Measurements from ENCODE around the gene FKBP2.

Gene FKBP2

GRCh38 chr11:64219755-64220154 is 21.1 kb upstream of the FKBP2 start:
- no peak for DNase-seq

GRCh38 chr11:64220271-64220670 is 20.6 kb upstream of the FKBP2 start:
- no peak for DNase-seq

- no peak for DNase-seq
These were observed 20.1 kb upstream of the FKBP2 start for GRCh38 chr11:64220798-64221197.

GRCh38 chr11:64222651-64223000 is 18.3 kb upstream of the FKBP2 start:
- DNase-seq = no peak

- peak; percentile 18 to 69 for DNase-seq
These were observed 17.8 kb upstream of the FKBP2 start for GRCh38 chr11:64223001-64223651.

GRCh38 chr11:64224151-64224890 is 16.6 kb upstream of the FKBP2 start:
- no peak for DNase-seq

GRCh38 chr11:64224891-64225607 is 15.8 kb upstream of the FKBP2 start:
- no peak for DNase-seq

GRCh38 chr11:64225608-64226506 is 15.0 kb upstream of the FKBP2 start, which contains the start of the genes NUDT22 and TRPT1:
Gene NUDT22, plus strand, starts transcription at chr11:64226274. Its CDS starts 379 bp downstream, at chr11:64226653.
Gene TRPT1, minus strand, starts transcription at chr11:64226186. Its CDS starts 326 bp downstream, at chr11:64225860.
- DNase-seq = peak; percentile 64 to 94

- peak in 1 of 2 experiments; percentile 67 for DNase-seq
These were observed 14.3 kb upstream of the FKBP2 start for GRCh38 chr11:64226507-64227051.

GRCh38 chr11:64227405-64227956 is 13.4 kb upstream of the FKBP2 start:
- DNase-seq = no peak

- no peak for DNase-seq
These were observed 11.7 kb upstream of the FKBP2 start for GRCh38 chr11:64229090-64229743.

- no peak for DNase-seq
These were observed 11.1 kb upstream of the FKBP2 start for GRCh38 chr11:64229744-64230170.

GRCh38 chr11:64230171-64230984 is 10.5 kb upstream of the FKBP2 start, which contains the start of gene DNAJC4:
Gene DNAJC4, plus strand, starts transcription at chr11:64230548. Its CDS starts 307 bp downstream, at chr11:64230855.
- peak; percentile 91 to 99 for DNase-seq

GRCh38 chr11:64230985-64231365 is 9.9 kb upstream of the FKBP2 start:
- DNase-seq = no peak

- DNase-seq = no peak
These were observed 9.3 kb upstream of the FKBP2 start for GRCh38 chr11:64231546-64231945.

- no peak for DNase-seq
These were observed 8.5 kb upstream of the FKBP2 start for GRCh38 chr11:64232182-64232966.

GRCh38 chr11:64232967-64233315 is 8.0 kb upstream of the FKBP2 start:
- DNase-seq = no peak

GRCh38 chr11:64233913-64234586 is 6.8 kb upstream of the FKBP2 start, which contains the start of gene VEGFB:
Gene VEGFB, plus strand, starts transcription at chr11:64234584. Its CDS starts 250 bp downstream, at chr11:64234834.
- peak in 1 of 2 experiments; percentile 88 for DNase-seq

All from NCI-H526 (cell line).